Measurements from ENCODE around the gene RNPEP. TPM values are rescaled to one million over a fixed set of nuclear protein-coding genes. Genes with fewer than 3 reads are reported as not detected.

RNPEP gene
- total and polyA plus RNA-seq, 2 of the 13 experiments (the other 11 are each of a cell fraction or from before 2014, with no cell fraction given) = 20.6 to 38.4 TPM

- FAIRE-seq = no peak
- TF ChIP-seq ZNF776 (CRISPR knock-in tag; IDR thresholded peaks at IDR 0.05) (no peak), ZNF816 (CRISPR knock-in tag; IDR thresholded peaks at IDR 0.05; ENCODE audit: borderline replicate concordance) (no peak)
Measured at GRCh38 chr1:201944639-201945038, 37.8 kb upstream of the RNPEP start.

GRCh38 chr1:201945157-201945556 lies 37.3 kb upstream of the RNPEP start:
- Histone ChIP-seq H3K4me1 (ENCODE audit: insufficient read depth, low read length) (peaks cover 29% of the 10 kb centered on the region), H3K4me2 (ENCODE audit: low read depth, low read length) (no peak overlapping the region), H2AFZ (ENCODE audit: low read length) (no peak overlapping the region), H3K9me3 (ENCODE audit: low read length) (no peaks in the 10 kb centered on the region), H3K9ac (ENCODE audit: insufficient read depth, low read depth, low read length) (no peak overlapping the region), H3K36me3 (replicated peaks in 1 of 2; ENCODE audit: control insufficient read depth in 1 of 2, insufficient read depth in 2 of 2, low read length in 2 of 2) (no peaks in the 10 kb centered on the region), H4K20me1 (ENCODE audit: insufficient read depth, low read length) (no peaks in the 10 kb centered on the region), H3K27me3 (ENCODE audit: control insufficient read depth in 1 of 2, insufficient read depth in 2 of 2, low read length in 2 of 2) (peaks cover 1 to 38% of the 10 kb centered on the region in 2 experiments; a peak in 3 of 5 replicates), H3K27ac (ENCODE audit: extremely low read length, insufficient read depth, low read length) (no peak overlapping the region), H3K4me3 (replicated peaks in 1 of 3; ENCODE audit: insufficient read depth in 1 of 3, low read depth in 2 of 3, low read length in 3 of 3) (no peak overlapping the region), H3K79me2 (ENCODE audit: insufficient read depth, low read length) (no peaks in the 10 kb centered on the region)
- POLR2A ChIA-PET = interaction anchor here (2.3 kb wide), 1 partner anchor 10 kb away, joined by 12 read pairs; the partner anchor contains the start of gene TIMM17A
- CTCF ChIA-PET (ENCODE audit: low intra/inter-chr PET ratio, low total read pairs) = no interaction called here
- ATAC-seq (no peak), DNase-seq (ENCODE audit: low spot score) (no peak), FAIRE-seq (no peak)
- in situ Hi-C loops (cut with HindIII; ENCODE audit: extremely low pct_ligation_motif_present, low pct_unique_long_range_greater_than_20kb) (no loop called here), intact Hi-C loops (cut with micrococcal nuclease; ENCODE audit: unreplicated experiment) (no loop called here)
- 74% methylated on average over 4 of the region's 4 CpGs for WGBS (ENCODE audit: low lambda C conversion rate)
- TF ChIP-seq PHF5A (CRISPR knock-in tag; IDR thresholded peaks at IDR 0.05; ENCODE audit: low read depth, unreplicated experiment) (no peak), ZNF652 (CRISPR knock-in tag; IDR thresholded peaks at IDR 0.05; ENCODE audit: borderline replicate concordance, low read depth) (peak; percentile 90), ZNF883 (CRISPR knock-in tag; IDR thresholded peaks at IDR 0.05; ENCODE audit: not compliant biosample characterization) (no peak), ZNF230 (CRISPR knock-in tag; IDR thresholded peaks at IDR 0.05) (no peak), SKIL (CRISPR knock-in tag; IDR thresholded peaks at IDR 0.05; ENCODE audit: borderline replicate concordance) (no peak)
- no TSS peak for BruUV-seq (replicated peaks)

More at GRCh38 chr1:201944639-201945038, 37.8 kb upstream of the RNPEP start:
- ChIA-PET POLR2A (interaction anchor here (2.3 kb wide), 1 partner anchor 11 kb away, joined by 12 read pairs; the partner anchor contains the start of gene TIMM17A), CTCF (ENCODE audit: low intra/inter-chr PET ratio, low total read pairs) (no interaction called here)
- DNase-seq (ENCODE audit: low spot score) (no peak), ATAC-seq (no peak)
- H2AFZ ChIP-seq (ENCODE audit: low read length) = no peak overlapping the region
- no peaks in the 10 kb centered on the region for H3K79me2 ChIP-seq (ENCODE audit: insufficient read depth, low read length)
- no peak overlapping the region for H3K9ac ChIP-seq (ENCODE audit: insufficient read depth, low read depth, low read length)
- H3K4me1 ChIP-seq (ENCODE audit: insufficient read depth, low read length) = peaks cover 29% of the 10 kb centered on the region
- no peaks in the 10 kb centered on the region for H4K20me1 ChIP-seq (ENCODE audit: insufficient read depth, low read length)
- H3K36me3 ChIP-seq (replicated peaks in 1 of 2; ENCODE audit: control insufficient read depth in 1 of 2, insufficient read depth in 2 of 2, low read length in 2 of 2) = no peaks in the 10 kb centered on the region
- no peak overlapping the region for H3K27ac ChIP-seq (ENCODE audit: extremely low read length, insufficient read depth, low read length)
- intact Hi-C loops (cut with micrococcal nuclease; ENCODE audit: unreplicated experiment) (no loop called here), in situ Hi-C loops (cut with HindIII; ENCODE audit: extremely low pct_ligation_motif_present, low pct_unique_long_range_greater_than_20kb) (no loop called here)
- H3K4me2 ChIP-seq (ENCODE audit: low read depth, low read length) = no peak overlapping the region
- WGBS (ENCODE audit: low lambda C conversion rate) = 18% methylated on average over 3 of the region's 3 CpGs
- no peaks in the 10 kb centered on the region for H3K9me3 ChIP-seq (ENCODE audit: low read length)
- BruUV-seq (replicated peaks) = no TSS peak
- H3K27me3 ChIP-seq (ENCODE audit: control insufficient read depth in 1 of 2, insufficient read depth in 2 of 2, low read length in 2 of 2) = peaks cover 1 to 38% of the 10 kb centered on the region in 2 experiments; a peak in 3 of 5 replicates
- H3K4me3 ChIP-seq (replicated peaks in 1 of 3; ENCODE audit: insufficient read depth in 1 of 3, low read depth in 2 of 3, low read length in 3 of 3) = no peak overlapping the region

All from HepG2 (cell line).